ENCODE data around the gene TERT.

GRCh38 chr5:1320436-1321344, 25.8 kb upstream of the TERT start:
- no peak for TF ChIP-seq CTCF (IDR thresholded peaks at IDR 0.05)
- TF ChIP-seq POLR2A (IDR thresholded peaks at IDR 0.05), result no peak
- TF ChIP-seq POLR2AphosphoS5 (IDR thresholded peaks at IDR 0.05), result no peak
- no peak for TF ChIP-seq EP300 (IDR thresholded peaks at IDR 0.05)

Measured in sigmoid colon (tissue), 4 donors.